Stimulated activated CD8-positive, alpha-beta memory T cell treated with anti-CD3 and anti-CD28 coated beads, Interleukin-15, amount 100 ng/mL, for 1 hour (primary cell): ENCODE measurements around the gene CDC25B.
"Not testable (repeated sequence)": the region's sequence is repeated elsewhere in the genome, so short reads cannot be mapped to it uniquely, and the experiment has no call there.

Source experiments
- DNase-seq: peaks from one replicate; pipeline ENCODE4 v3.0.0-alpha.2; 2020; ENCODE audit warnings: low read depth

The CDC25B gene

GRCh38 chr20:3785240-3786125 lies 10.6 kb upstream of the CDC25B start:
- DNase-seq: no peak

GRCh38 chr20:3786126-3786484 lies 10.0 kb upstream of the CDC25B start:
- DNase-seq: no peak

- peak; percentile 77 for DNase-seq
These were observed 9.3 kb upstream of the CDC25B start, which contains the start of gene CENPB for GRCh38 chr20:3786665-3787323. TSS of gene CENPB (minus strand) at chr20:3786740. CDS start at chr20:3786483, 257 bp downstream.

- no peak for DNase-seq
These were observed 8.6 kb upstream of the CDC25B start for GRCh38 chr20:3787324-3788014.

- no peak for DNase-seq
These were observed 7.4 kb upstream of the CDC25B start for GRCh38 chr20:3788685-3789155.

GRCh38 chr20:3789201-3789600 lies 6.9 kb upstream of the CDC25B start:
- not testable (repeated sequence) for DNase-seq

- not testable (repeated sequence) for DNase-seq
These were observed 1.9 kb upstream of the CDC25B start for GRCh38 chr20:3794168-3794567.

GRCh38 chr20:3794701-3795420 lies 1.2 kb upstream of the CDC25B start:
- DNase-seq: no peak

GRCh38 chr20:3796477-3797225 lies 541 bp downstream of the CDC25B start:
- no peak for DNase-seq

GRCh38 chr20:3797226-3797545 lies 1.1 kb downstream of the CDC25B start:
- no peak for DNase-seq

- DNase-seq: no peak
These were observed 1.7 kb downstream of the CDC25B start for GRCh38 chr20:3797592-3798372.

GRCh38 chr20:3798373-3798768 lies 2.3 kb downstream of the CDC25B start:
- no peak for DNase-seq

- no peak for DNase-seq
These were observed 2.8 kb downstream of the CDC25B start for GRCh38 chr20:3798908-3799248.

GRCh38 chr20:3800256-3800877 lies 4.3 kb downstream of the CDC25B start:
- no peak for DNase-seq

- no peak for DNase-seq
These were observed 4.8 kb downstream of the CDC25B start for GRCh38 chr20:3800878-3801260.

- DNase-seq: no peak
These were observed 5.2 kb downstream of the CDC25B start for GRCh38 chr20:3801299-3801698.

- no peak for DNase-seq
These were observed 5.7 kb downstream of the CDC25B start for GRCh38 chr20:3801846-3802245.

- DNase-seq: no peak
These were observed 6.6 kb downstream of the CDC25B start for GRCh38 chr20:3802524-3803239.

GRCh38 chr20:3803289-3803688 lies 7.2 kb downstream of the CDC25B start:
- no peak for DNase-seq

- no peak for DNase-seq
These were observed 7.7 kb downstream of the CDC25B start for GRCh38 chr20:3803854-3804253.
